PFSK-1 (cell line): Measurements from ENCODE around the gene RPS6KA5.

Experiments used
- POLR2AphosphoS5 ChIP-seq: IDR thresholded peaks from 2 replicates; pipeline ENCODE4 v1.6.1; 2012; ENCODE audit warnings: low read depth, mild to moderate bottlenecking, control low read depth, low read length, moderate library complexity
- SIN3A ChIP-seq: IDR thresholded peaks from 2 replicates; pipeline ENCODE4 v1.6.1; 2012; ENCODE audit warnings: mild to moderate bottlenecking, low read length, moderate library complexity, borderline replicate concordance; ENCODE audit not compliant: insufficient read depth

DNA sequence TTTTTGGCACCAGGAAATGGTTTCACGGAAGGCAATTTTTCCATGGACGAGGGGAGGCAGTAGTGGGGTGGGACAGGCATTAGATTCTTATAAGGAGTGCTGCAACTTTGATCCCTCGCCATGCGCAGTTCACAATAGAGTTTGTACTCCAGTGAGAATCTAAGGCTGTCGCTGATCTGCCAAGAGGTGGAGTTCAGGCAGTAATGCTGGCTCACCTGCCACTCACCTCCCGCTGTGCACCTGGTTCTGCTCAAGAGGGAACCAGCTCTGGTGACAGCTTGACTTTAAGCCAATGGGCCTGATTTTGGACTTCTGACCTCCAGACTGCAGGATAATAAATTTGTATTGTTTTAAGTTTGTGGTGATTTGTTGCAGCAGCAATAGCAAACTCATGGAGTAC lies 163.4 kb downstream of the RPS6KA5 start:
- TF ChIP-seq SIN3A (no peak), POLR2AphosphoS5 (no peak)
